Tibial nerve (tissue), 3 donors: ENCODE results near the gene EN2.

ENCODE experiments used
- POLR2A ChIP-seq, 2 donors: fragments of 450-650 bp; IDR thresholded peaks; one replicate each; pipeline ENCODE4 v1.6.1; 2017; ENCODE audit warnings: antibody characterized with exemption in 2 of 2, mild to moderate bottlenecking in 2 of 2, moderate library complexity in 2 of 2
- TF ChIP-seq, protein P1 (sequence below), 5 experiments: fragments of 200-600 bp in 3 of 5; fragments of 450-650 bp in 2 of 5; sonication (generic) in 3 of 5; IDR thresholded peaks; one replicate each; pipeline ENCODE4 v1.5.1; 2016 to 2019; ENCODE audit warnings: antibody characterized with exemption in 5 of 5, mild to moderate bottlenecking in 3 of 5, moderate library complexity in 2 of 5

GRCh38 chr7:155418941-155419755 lies 38.8 kb upstream of the EN2 start:
- TF ChIP-seq, protein P1, sequence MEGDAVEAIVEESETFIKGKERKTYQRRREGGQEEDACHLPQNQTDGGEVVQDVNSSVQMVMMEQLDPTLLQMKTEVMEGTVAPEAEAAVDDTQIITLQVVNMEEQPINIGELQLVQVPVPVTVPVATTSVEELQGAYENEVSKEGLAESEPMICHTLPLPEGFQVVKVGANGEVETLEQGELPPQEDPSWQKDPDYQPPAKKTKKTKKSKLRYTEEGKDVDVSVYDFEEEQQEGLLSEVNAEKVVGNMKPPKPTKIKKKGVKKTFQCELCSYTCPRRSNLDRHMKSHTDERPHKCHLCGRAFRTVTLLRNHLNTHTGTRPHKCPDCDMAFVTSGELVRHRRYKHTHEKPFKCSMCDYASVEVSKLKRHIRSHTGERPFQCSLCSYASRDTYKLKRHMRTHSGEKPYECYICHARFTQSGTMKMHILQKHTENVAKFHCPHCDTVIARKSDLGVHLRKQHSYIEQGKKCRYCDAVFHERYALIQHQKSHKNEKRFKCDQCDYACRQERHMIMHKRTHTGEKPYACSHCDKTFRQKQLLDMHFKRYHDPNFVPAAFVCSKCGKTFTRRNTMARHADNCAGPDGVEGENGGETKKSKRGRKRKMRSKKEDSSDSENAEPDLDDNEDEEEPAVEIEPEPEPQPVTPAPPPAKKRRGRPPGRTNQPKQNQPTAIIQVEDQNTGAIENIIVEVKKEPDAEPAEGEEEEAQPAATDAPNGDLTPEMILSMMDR (IDR thresholded peaks at IDR 0.05), result no peak
- TF ChIP-seq POLR2A (IDR thresholded peaks at IDR 0.05), result no peak
